ENCODE data around the gene ERCC8.

DNA sequence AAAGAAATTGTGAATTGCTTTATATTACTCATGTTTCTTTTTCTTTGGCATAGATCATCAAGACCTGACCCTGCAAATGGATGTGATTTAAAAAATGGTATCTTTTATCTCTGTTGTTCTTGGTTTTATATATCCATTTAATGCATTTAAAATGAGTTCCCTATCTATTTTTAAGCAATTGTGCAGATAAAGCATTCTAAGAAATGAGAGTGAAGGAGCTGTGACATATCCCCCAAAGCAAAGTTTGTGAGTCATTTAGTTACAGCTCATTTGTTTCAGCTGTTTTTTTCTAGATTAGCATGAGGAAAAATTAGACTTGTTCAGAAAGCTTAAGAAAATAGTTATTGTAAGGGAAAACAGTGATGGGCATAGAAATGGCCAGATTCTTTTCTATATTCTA lies 93.2 kb downstream of the ERCC8 start:
- no peak for TF ChIP-seq EP300 (IDR thresholded peaks at IDR 0.05)
- TF ChIP-seq, protein P1, sequence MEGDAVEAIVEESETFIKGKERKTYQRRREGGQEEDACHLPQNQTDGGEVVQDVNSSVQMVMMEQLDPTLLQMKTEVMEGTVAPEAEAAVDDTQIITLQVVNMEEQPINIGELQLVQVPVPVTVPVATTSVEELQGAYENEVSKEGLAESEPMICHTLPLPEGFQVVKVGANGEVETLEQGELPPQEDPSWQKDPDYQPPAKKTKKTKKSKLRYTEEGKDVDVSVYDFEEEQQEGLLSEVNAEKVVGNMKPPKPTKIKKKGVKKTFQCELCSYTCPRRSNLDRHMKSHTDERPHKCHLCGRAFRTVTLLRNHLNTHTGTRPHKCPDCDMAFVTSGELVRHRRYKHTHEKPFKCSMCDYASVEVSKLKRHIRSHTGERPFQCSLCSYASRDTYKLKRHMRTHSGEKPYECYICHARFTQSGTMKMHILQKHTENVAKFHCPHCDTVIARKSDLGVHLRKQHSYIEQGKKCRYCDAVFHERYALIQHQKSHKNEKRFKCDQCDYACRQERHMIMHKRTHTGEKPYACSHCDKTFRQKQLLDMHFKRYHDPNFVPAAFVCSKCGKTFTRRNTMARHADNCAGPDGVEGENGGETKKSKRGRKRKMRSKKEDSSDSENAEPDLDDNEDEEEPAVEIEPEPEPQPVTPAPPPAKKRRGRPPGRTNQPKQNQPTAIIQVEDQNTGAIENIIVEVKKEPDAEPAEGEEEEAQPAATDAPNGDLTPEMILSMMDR (IDR thresholded peaks at IDR 0.05), result no peak
- TF ChIP-seq POLR2A (IDR thresholded peaks at IDR 0.05; ENCODE audit: low read depth), result no peak
- TF ChIP-seq POLR2AphosphoS5 (IDR thresholded peaks at IDR 0.05), result no peak

Measured in esophagus muscularis mucosa (tissue), 4 donors.